Activated effector memory CD4-positive, alpha-beta T cell treated with anti-CD3 and anti-CD28 coated beads, Interleukin-2, amount 50 U/mL, for 16 hours (primary cell): Measurements from ENCODE around the gene GLYAT.

ENCODE experiments used
- DNase-seq: peaks from one replicate; pipeline ENCODE4 v3.0.0-alpha.2; 2020

Gene GLYAT

GRCh38 chr11:58676563-58677135 is 55.1 kb downstream of the GLYAT start:
- no peak for DNase-seq

- DNase-seq = peak; percentile 91
These were observed 56.2 kb downstream of the GLYAT start for GRCh38 chr11:58675334-58676155.

- DNase-seq = no peak
These were observed 57.1 kb downstream of the GLYAT start for GRCh38 chr11:58674609-58675008.

GRCh38 chr11:58671983-58672633 is 59.6 kb downstream of the GLYAT start:
- no peak for DNase-seq

GRCh38 chr11:58659910-58660570 is 71.7 kb downstream of the GLYAT start:
- DNase-seq = no peak

GRCh38 chr11:58659404-58659803 is 72.3 kb downstream of the GLYAT start:
- DNase-seq = no peak
